ENCODE results near the gene FOXJ1.

DNA sequence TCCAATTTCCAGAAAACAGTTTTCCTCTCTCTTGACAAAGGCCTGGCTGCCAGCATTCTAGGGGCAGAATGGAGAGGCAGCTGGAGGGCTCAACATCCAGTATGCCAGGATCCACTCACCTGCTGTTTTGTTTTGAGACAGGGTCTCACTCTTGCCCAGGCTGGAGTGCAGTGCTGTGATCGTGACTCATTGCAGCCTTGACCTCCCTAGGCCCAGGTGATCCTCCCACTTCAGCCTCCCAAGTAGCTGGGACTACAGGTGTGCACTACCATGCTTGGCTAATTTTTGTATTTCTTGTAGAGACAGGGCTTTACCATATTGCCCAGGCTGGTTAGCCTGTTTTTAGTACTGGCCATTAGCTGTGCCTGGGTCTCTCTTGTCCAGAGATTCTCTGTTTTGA, 29.1 kb upstream of the FOXJ1 start:
- TF ChIP-seq, protein P1, sequence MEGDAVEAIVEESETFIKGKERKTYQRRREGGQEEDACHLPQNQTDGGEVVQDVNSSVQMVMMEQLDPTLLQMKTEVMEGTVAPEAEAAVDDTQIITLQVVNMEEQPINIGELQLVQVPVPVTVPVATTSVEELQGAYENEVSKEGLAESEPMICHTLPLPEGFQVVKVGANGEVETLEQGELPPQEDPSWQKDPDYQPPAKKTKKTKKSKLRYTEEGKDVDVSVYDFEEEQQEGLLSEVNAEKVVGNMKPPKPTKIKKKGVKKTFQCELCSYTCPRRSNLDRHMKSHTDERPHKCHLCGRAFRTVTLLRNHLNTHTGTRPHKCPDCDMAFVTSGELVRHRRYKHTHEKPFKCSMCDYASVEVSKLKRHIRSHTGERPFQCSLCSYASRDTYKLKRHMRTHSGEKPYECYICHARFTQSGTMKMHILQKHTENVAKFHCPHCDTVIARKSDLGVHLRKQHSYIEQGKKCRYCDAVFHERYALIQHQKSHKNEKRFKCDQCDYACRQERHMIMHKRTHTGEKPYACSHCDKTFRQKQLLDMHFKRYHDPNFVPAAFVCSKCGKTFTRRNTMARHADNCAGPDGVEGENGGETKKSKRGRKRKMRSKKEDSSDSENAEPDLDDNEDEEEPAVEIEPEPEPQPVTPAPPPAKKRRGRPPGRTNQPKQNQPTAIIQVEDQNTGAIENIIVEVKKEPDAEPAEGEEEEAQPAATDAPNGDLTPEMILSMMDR (IDR thresholded peaks at IDR 0.05) = no peak
- no peak for TF ChIP-seq REST (IDR thresholded peaks at IDR 0.05; ENCODE audit: insufficient read depth in 1 of 2, low read depth in 2 of 2, low read length in 1 of 2)
- no peak for TF ChIP-seq POLR2AphosphoS5 (IDR thresholded peaks at IDR 0.05; ENCODE audit: low read depth, low read length)

Data from Panc1 (cell line).